ENCODE data around the gene DENND1A. TPM values are rescaled to one million over a fixed set of nuclear protein-coding genes. Genes with fewer than 3 reads are reported as not detected.

The DENND1A gene
- total RNA-seq, 1 donor from 2014 or later: 9.0 TPM

- ATAC-seq: no peak
Observed at GRCh38 chr9:123347289-123348060, 582.5 kb downstream of the DENND1A start.

- no peak for ATAC-seq
Observed at GRCh38 chr9:123346826-123347225, 583.1 kb downstream of the DENND1A start.

- ATAC-seq: peak; percentile 2
Observed at GRCh38 chr9:123346026-123346425, 583.9 kb downstream of the DENND1A start.

DNA sequence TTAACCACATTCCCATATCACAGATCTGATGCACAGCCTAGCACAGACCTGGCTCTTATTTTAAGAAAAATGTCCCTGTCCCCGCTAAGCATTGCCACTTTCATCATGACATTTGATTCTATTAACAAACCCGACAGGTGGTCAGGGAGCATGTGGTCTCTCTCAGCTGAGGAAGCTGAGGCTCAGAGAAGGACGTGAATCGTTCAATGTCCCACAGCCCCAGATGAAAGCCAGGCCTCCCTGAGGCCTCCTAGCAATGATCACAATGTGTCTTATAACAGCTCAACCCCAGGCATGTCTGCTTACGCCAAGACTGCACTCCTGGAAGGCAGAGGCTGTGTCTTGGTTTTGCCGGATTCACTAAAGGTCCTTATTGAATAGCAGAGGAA is 584.4 kb downstream of the DENND1A start:
- peak; percentile 61 for ATAC-seq

GRCh38 chr9:123344192-123344949 is 585.6 kb downstream of the DENND1A start:
- peak; percentile 2 for ATAC-seq

DNA sequence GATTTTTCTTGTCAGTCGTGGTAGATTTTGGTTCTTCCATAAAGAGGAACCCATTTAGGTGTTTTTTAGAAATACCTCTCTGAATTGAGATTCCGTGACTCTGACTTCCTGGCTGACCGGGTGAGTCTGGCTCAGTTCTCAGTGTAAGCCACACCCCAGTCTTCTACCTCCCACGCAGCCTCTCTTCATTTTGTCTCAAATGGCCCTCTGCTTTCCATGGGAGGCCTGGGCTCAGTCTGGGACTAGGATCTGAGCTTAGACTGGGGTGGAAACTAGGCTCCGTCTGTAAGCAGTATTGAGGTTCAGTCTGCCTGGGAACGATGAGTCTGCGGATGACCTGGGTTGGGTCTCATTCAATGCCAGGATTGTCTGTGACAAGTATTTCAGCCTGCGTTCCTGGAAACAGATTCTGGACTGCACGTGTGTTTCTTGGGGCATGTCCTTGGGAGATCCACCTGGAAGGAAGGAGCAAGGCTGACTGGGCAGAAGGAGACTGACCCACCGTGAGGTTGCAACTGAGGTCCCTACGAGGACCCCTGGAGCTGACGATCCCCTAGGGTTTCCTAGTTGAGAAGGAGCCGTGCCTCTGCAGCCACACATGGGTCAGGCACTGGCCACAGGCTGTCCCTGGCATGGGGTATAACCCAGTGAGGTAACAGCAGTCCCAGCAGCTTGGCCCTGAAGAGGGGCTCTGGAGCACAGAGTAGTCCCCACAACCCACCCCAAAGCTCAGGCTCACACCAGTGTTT is 586.3 kb downstream of the DENND1A start:
- ATAC-seq: peak; percentile 38

- no peak for ATAC-seq
Observed at GRCh38 chr9:123342247-123342646, 587.7 kb downstream of the DENND1A start.

- no peak for ATAC-seq
Observed at GRCh38 chr9:123341816-123342215, 588.1 kb downstream of the DENND1A start.

DNA sequence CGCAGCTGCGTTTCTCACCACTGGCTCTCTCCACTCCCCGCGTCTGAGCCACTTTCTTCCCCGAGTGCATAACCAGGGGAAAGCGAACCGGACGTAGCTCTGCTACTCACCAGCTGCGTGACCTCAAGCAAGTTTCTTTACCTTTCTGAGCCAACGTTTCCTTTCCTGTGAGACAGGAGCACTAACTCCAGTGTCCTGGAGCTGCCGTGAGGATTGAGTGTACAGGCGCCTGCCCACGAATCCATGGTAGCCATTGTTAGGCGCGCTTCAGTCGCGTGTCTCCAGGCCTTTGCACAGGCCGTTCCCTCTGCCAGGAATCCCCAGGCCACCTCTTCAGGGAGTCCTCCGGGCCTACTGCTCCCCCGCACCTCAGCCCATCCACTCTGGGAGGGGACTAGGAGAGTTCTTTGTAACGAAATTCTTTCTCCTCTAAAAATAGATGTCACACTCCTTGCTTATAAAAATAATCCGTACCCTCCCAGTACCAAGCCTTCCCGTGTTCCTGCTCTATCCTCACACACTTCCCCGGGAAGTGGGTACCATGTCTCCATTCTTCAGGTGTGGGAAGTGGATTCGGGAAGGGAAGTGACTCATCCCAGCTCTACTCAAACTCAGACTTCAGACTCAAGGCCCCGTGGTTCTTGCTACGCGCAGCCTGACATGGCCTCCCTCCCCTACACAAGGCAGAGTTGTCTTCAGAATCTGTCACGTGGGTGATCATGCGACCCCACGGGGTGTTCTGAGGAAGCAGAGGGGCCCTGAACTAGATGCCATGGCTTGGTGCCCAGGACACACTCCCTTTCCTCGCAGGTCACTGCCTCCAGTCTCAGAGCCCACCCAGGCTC is 590.0 kb downstream of the DENND1A start:
- no peak for ATAC-seq

GRCh38 chr9:123338710-123339665 is 590.9 kb downstream of the DENND1A start:
- ATAC-seq: peak; percentile 8

DNA sequence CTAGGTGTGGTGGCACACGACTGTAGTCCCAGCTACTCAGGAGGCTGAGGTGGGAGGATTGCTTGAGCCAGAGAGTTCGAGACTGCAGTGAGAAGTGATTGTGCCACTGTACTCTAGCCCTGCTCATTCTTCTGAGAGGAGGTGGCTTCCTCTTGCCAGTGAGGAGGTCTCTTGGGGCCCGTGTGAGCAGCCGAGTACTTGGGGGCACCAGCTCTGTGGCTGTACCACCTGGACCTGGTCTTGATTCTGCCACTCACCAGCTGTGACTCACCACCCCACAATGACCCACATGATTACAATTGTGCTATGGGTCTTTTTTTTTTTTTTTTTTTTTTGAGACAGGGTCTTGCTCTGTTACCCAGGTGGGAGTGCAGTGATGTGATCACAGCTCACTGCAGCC is 592.0 kb downstream of the DENND1A start:
- no peak for ATAC-seq

GRCh38 chr9:123336959-123337358 is 593.0 kb downstream of the DENND1A start:
- ATAC-seq: no peak

DNA sequence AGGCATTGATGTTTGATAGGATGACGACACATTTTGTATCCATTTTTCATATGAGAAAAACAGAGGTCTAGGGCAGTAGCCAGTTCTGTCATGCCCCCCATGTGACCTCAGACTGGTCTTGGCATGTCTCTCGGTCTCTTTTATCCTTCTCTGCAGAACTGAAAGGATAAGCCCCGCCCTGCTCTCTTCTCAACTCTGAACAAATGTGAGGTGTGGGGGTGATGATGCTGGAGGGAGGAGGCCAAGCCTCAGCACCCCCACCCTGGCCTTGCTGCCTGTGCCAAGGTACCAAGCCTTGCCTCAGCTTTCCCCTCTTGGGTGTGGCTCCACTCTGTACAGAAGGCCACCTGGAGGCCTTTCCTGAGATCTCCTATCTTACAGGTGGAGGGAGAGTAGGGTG is 593.5 kb downstream of the DENND1A start:
- peak; percentile 90 for ATAC-seq

- ATAC-seq: no peak
Observed at GRCh38 chr9:123335986-123336329, 594.0 kb downstream of the DENND1A start.

- ATAC-seq: peak; percentile 43
Observed at GRCh38 chr9:123335193-123335985, 594.5 kb downstream of the DENND1A start.

GRCh38 chr9:123334639-123335038 is 595.3 kb downstream of the DENND1A start:
- no peak for ATAC-seq

DNA sequence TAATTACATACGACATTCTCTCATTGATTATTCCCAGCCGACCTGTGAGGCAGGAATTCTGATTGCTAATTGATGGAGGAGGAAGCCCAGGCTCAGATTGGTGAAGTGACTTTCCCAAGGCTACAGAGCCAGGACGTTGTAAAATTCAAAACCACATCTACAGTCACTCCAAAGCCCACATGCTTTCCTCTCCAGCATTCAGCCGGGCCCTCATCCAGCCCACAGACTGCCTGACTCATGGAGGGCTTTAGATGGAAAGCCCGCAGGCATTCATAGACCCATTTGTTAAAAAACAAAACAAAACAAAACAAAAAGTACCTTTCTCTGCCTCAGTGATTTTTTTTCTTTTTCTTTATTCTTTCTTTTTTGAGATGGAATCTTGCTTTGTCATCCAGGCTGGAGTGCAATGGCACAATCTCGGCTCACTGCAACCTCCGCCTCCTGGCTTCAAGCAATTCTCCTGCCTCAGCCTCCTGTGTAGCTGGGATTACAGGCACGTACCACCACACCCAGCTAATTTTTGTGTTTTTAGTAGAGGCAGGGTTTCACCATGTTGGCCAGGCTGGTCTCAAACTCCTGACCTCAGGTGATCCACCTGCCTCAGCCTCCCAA is 596.8 kb downstream of the DENND1A start:
- peak; percentile 39 for ATAC-seq

GRCh38 chr9:123331346-123332060 is 598.4 kb downstream of the DENND1A start:
- ATAC-seq: no peak
